Ishikawa (cell line): ENCODE results near the gene LARP6.

Experiments
- CEBPB ChIP-seq: IDR thresholded peaks from 2 replicates; pipeline ENCODE4 v1.6.1; 2012
- CREB1 ChIP-seq: IDR thresholded peaks from 2 replicates; pipeline ENCODE4 v1.6.1; 2012; ENCODE audit warnings: low read depth
- EGR1 ChIP-seq: IDR thresholded peaks from 2 replicates; pipeline ENCODE4 v1.6.1; 2012
- EP300 ChIP-seq: IDR thresholded peaks from 2 replicates; pipeline ENCODE4 v1.6.1; 2012; ENCODE audit warnings: borderline replicate concordance
- FOXM1 ChIP-seq: IDR thresholded peaks from 2 replicates; pipeline ENCODE4 v1.6.1; 2012; ENCODE audit warnings: low read depth, borderline replicate concordance
- NFIC ChIP-seq: IDR thresholded peaks from 2 replicates; pipeline ENCODE4 v1.6.1; 2012
- RAD21 ChIP-seq: IDR thresholded peaks from 2 replicates; pipeline ENCODE4 v1.6.1; 2012; ENCODE audit warnings: low read depth
- TAF1 ChIP-seq: IDR thresholded peaks from 2 replicates; pipeline ENCODE4 v1.6.1; 2012; ENCODE audit warnings: low read depth, mild to moderate bottlenecking
- TCF12 ChIP-seq: IDR thresholded peaks from 2 replicates; pipeline ENCODE4 v1.6.1; 2012; ENCODE audit warnings: low read depth
- TEAD4 ChIP-seq: IDR thresholded peaks from 2 replicates; pipeline ENCODE4 v1.6.1; 2012
- YY1 ChIP-seq: IDR thresholded peaks from 2 replicates; pipeline ENCODE4 v1.6.1; 2012; ENCODE audit warnings: low read depth
- ZBTB7A ChIP-seq: IDR thresholded peaks from 2 replicates; pipeline ENCODE4 v1.6.1; 2012; ENCODE audit warnings: low read depth
- TF ChIP-seq, protein P1 (sequence below): IDR thresholded peaks from 2 replicates; pipeline ENCODE4 v1.6.1; 2012
- TF ChIP-seq, protein P2 (sequence below): IDR thresholded peaks from 2 replicates; pipeline ENCODE4 v1.6.1; 2012; ENCODE audit warnings: low read depth, mild to moderate bottlenecking
- TF ChIP-seq, protein P3 (sequence below): IDR thresholded peaks from 2 replicates; pipeline ENCODE4 v1.6.1; 2012

LARP6 gene

DNA sequence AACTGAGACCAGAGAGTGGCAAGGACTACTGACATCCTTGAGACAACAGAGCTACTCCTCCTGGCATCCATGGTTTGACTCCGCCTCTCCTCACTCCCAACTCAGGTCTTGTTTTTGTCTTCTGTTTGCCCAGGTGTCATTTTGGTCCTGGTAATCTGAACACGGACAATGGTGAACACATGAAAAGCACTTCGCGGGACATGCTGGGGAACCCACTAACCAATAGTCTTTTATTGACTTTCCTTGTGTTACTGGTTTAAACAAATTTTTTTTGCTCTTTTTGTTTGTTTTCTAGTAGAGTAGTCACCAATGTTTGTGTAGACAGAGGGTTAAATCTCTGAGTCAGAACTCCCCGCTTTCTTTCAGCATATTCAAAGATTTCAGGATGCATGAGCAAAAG lies 38.4 kb downstream of the LARP6 start:
- TF ChIP-seq, protein P1, sequence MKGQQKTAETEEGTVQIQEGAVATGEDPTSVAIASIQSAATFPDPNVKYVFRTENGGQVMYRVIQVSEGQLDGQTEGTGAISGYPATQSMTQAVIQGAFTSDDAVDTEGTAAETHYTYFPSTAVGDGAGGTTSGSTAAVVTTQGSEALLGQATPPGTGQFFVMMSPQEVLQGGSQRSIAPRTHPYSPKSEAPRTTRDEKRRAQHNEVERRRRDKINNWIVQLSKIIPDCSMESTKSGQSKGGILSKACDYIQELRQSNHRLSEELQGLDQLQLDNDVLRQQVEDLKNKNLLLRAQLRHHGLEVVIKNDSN: no peak
- TF ChIP-seq TAF1: no peak
- no peak for TF ChIP-seq YY1
- TF ChIP-seq EGR1: no peak
- no peak for TF ChIP-seq CEBPB
- no peak for TF ChIP-seq FOXM1
- TF ChIP-seq, protein P2, sequence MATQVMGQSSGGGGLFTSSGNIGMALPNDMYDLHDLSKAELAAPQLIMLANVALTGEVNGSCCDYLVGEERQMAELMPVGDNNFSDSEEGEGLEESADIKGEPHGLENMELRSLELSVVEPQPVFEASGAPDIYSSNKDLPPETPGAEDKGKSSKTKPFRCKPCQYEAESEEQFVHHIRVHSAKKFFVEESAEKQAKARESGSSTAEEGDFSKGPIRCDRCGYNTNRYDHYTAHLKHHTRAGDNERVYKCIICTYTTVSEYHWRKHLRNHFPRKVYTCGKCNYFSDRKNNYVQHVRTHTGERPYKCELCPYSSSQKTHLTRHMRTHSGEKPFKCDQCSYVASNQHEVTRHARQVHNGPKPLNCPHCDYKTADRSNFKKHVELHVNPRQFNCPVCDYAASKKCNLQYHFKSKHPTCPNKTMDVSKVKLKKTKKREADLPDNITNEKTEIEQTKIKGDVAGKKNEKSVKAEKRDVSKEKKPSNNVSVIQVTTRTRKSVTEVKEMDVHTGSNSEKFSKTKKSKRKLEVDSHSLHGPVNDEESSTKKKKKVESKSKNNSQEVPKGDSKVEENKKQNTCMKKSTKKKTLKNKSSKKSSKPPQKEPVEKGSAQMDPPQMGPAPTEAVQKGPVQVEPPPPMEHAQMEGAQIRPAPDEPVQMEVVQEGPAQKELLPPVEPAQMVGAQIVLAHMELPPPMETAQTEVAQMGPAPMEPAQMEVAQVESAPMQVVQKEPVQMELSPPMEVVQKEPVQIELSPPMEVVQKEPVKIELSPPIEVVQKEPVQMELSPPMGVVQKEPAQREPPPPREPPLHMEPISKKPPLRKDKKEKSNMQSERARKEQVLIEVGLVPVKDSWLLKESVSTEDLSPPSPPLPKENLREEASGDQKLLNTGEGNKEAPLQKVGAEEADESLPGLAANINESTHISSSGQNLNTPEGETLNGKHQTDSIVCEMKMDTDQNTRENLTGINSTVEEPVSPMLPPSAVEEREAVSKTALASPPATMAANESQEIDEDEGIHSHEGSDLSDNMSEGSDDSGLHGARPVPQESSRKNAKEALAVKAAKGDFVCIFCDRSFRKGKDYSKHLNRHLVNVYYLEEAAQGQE: no peak

DNA sequence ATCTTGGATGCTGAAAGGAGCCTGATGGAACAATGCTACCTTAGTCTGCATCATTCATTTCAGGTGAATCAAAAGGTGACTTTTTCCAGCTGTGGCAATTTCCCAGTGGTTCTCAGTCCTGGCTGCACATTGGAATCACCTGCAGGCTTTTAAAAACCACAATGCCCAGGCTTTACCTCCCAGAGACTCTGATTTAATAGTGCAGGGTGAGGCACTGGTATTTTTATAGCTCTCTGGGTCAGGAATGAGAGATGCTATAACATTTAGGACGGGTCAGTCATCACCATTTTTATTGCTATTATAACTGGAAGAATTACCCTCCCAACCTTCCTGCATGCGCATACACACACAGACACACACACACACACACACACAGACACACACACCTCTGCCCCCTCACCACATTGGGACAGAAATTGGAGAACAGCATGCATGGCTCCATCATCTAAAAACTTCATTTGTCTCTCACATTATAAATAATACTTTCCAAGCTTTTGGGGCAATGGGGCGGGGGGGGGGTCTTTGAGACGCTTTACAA lies 41.1 kb downstream of the LARP6 start:
- TF ChIP-seq, protein P3, sequence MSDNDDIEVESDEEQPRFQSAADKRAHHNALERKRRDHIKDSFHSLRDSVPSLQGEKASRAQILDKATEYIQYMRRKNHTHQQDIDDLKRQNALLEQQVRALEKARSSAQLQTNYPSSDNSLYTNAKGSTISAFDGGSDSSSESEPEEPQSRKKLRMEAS: no peak
- TF ChIP-seq TEAD4 (no peak), CREB1 (no peak), ZBTB7A (no peak), NFIC (no peak), EGR1 (no peak), CEBPB (no peak), EP300 (no peak), RAD21 (no peak), YY1 (no peak), FOXM1 (no peak), TAF1 (no peak), TCF12 (no peak)
- TF ChIP-seq, protein P2: no peak
- TF ChIP-seq, protein P1: no peak

DNA sequence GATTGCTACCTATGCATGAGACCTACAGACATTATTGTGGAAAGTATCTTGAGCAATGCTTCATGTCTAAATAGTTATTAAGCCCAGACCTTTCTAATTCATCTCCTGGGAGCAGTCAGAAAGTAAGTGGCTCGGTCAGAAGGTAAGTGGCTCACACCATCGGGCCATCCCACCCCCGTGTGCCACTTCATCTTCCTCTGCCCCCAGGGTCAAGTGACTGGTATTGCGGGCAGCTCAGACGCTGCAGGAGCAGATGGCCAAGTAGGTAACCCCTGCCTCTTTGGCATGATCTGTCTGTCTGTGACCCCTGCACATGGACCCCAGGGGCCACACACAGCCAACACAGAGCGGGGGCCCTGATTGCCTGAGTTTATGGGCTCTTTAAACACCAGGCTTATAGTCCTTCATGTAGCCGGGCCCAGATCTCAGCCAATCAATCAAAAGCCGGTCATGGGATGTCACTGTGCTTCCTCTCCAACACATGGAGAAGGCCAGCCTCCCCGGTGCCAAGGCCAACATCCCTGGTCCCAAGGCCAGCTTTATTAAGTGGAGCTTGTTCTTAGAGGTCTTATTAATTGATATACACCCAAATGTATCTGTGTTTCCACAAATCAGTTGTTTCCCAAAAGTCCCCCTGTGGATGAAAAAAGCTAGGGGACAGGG lies 42.9 kb downstream of the LARP6 start:
- TF ChIP-seq TAF1: no peak
- no peak for TF ChIP-seq CREB1
- no peak for TF ChIP-seq CEBPB
- TF ChIP-seq TEAD4: no peak
- TF ChIP-seq RAD21: no peak
- TF ChIP-seq NFIC: no peak
- no peak for TF ChIP-seq EP300
- no peak for TF ChIP-seq ZBTB7A
- no peak for TF ChIP-seq YY1
- TF ChIP-seq, protein P1: no peak
- no peak for TF ChIP-seq EGR1
- TF ChIP-seq, protein P3: no peak

DNA sequence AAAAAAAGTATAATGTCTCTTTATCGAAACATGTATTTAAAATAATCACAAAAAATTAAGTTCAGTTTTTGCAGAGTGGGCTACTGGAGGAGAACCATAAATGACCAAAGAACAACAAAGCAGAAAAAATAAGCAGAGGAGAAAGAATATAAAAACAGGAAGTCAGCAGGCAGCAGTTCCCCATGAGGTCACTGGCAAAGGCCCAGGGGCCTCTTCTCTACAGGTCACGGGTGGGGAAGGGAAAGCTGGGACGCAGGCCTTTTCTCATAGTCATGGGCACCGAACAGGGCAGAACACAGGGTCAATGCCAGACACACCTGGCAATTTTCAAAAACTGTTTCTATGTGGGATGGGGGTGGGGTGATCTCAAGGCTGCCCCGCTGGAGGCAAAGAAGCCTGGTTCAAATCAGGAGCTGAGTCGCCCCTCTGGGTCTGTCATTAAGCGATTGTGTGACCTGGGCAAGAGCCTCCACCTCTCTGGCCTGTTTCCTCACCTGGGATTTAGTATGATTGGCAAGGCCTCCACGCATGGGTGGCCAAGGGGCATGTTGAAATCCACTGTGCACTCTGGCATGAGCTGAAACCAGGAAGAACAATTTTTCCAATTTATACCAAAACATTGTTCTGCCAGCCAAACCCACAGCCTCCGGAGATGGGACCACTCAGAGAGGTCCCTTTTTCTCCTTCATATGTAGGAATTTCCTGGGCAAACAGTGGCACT lies 46.8 kb downstream of the LARP6 start:
- no peak for TF ChIP-seq RAD21
- 0 out of 2 replicates have a peak, but pooled peaks have one; percentile 20 for TF ChIP-seq TAF1
- TF ChIP-seq ZBTB7A: no peak; the same call in 1 of the 2 replicates
- 0 out of 2 replicates have a peak, but pooled peaks have one; percentile 31 for TF ChIP-seq FOXM1
- peak; percentile 87 for TF ChIP-seq CEBPB
- TF ChIP-seq CREB1: no peak
- TF ChIP-seq, protein P2: no peak
- TF ChIP-seq EP300: peak; percentile 61; the same call in 1 of the 2 replicates
- TF ChIP-seq, protein P3: no peak
- TF ChIP-seq TEAD4: peak; percentile 59
- TF ChIP-seq, protein P1: no peak
- peak; percentile 34; the same call in 1 of the 2 replicates for TF ChIP-seq NFIC
- TF ChIP-seq TCF12: no peak
- no peak for TF ChIP-seq YY1
- no peak for TF ChIP-seq EGR1
